Suprapubic skin (tissue), 4 donors: ENCODE measurements around the gene TAL2. TPM values are rescaled to one million over a fixed set of nuclear protein-coding genes. Genes with fewer than 3 reads are reported as not detected.
"Not testable (repeated sequence)": the region's sequence is repeated elsewhere in the genome, so short reads cannot be mapped to it uniquely, and the experiment has no call there.

Experiments
- DNase-seq, 2 donors: peaks; one replicate each; pipeline ENCODE4 v3.0.0-alpha.2; 2019; ENCODE audit warnings: low spot score in 2 of 2
- H3K27ac ChIP-seq: fragments of 200-600 bp; sonication (generic); one replicate; pipeline ENCODE4 v1.5.1; 2019
- H3K27me3 ChIP-seq: fragments of 200-600 bp; sonication (generic); one replicate; pipeline ENCODE4 v1.5.1; 2019
- H3K36me3 ChIP-seq: fragments of 200-600 bp; sonication (generic); one replicate; pipeline ENCODE4 v1.5.1; 2019
- H3K4me1 ChIP-seq: fragments of 200-600 bp; sonication (generic); one replicate; pipeline ENCODE4 v1.5.1; 2019
- H3K4me3 ChIP-seq: fragments of 200-600 bp; sonication (generic); one replicate; pipeline ENCODE4 v1.5.1; 2019; ENCODE audit warnings: mild to moderate bottlenecking
- H3K9me3 ChIP-seq: fragments of 200-600 bp; sonication (generic); one replicate; pipeline ENCODE4 v1.5.1; 2019
- CTCF ChIP-seq, 2 donors: fragments of 200-600 bp in 1 of 2; fragments of 450-650 bp in 1 of 2; sonication (generic) in 1 of 2; IDR thresholded peaks; one replicate each; pipeline ENCODE4 v1.5.1; 2016 to 2019; ENCODE audit warnings: antibody characterized with exemption in 2 of 2, mild to moderate bottlenecking in 1 of 2, moderate library complexity in 1 of 2
- EP300 ChIP-seq: sonication (generic); formaldehyde crosslinking; IDR thresholded peaks from one replicate; pipeline ENCODE4 v1.6.1; 2017; ENCODE audit warnings: antibody characterized with exemption
- POLR2A ChIP-seq, 2 donors: fragments of 450-650 bp; IDR thresholded peaks; one replicate each; pipeline ENCODE4 v1.6.1; 2017; ENCODE audit warnings: antibody characterized with exemption in 2 of 2, mild to moderate bottlenecking in 2 of 2, moderate library complexity in 2 of 2
- POLR2AphosphoS5 ChIP-seq, 3 donors: sonication (generic); formaldehyde crosslinking; IDR thresholded peaks; one replicate each; pipeline ENCODE4 v1.6.1; 2017; ENCODE audit warnings: antibody characterized with exemption in 3 of 3
- WGBS: methylation state at CpG from one replicate; pipeline ENCODE4 v1.1.5; 2018; 5-methylcytosine and 5-hydroxymethylcytosine counted together
- total RNA-seq, 4 donors: library from RNA; depleted of rRNA; stranded (reverse); fragments of >200 nt; gene quantifications; one replicate each; pipeline ENCODE4 v1.1.0, GENCODE V29; 2016

Gene TAL2
- total RNA-seq, 4 donors from 2014 or later: not detected

GRCh38 chr9:105697871-105698270 lies 35.6 kb downstream of the TAL2 start:
- 78% methylated on average over 4 of the region's 4 CpGs for whole genome bisulfite sequencing
- H3K27ac ChIP-seq: no peak overlapping the region

GRCh38 chr9:105698348-105698870 lies 36.2 kb downstream of the TAL2 start:
- DNase-seq: no peak
- TF ChIP-seq CTCF (IDR thresholded peaks at IDR 0.05) (no peak), POLR2A (IDR thresholded peaks at IDR 0.05) (no peak), EP300 (no peak), POLR2AphosphoS5 (IDR thresholded peaks at IDR 0.05) (no peak)
- Histone ChIP-seq H3K4me3 (no peak overlapping the region), H3K4me1 (peaks cover 16% of the 10 kb centered on the region), H3K36me3 (no peaks in the 10 kb centered on the region), H3K27ac (no peak overlapping the region), H3K27me3 (peaks cover 5% of the 10 kb centered on the region), H3K9me3 (no peaks in the 10 kb centered on the region)
- 85% methylated on average over 1 of the region's 1 CpG for WGBS

More at GRCh38 chr9:105697871-105698270, 35.6 kb downstream of the TAL2 start:
- TF ChIP-seq POLR2A (IDR thresholded peaks at IDR 0.05): no peak
- TF ChIP-seq CTCF (IDR thresholded peaks at IDR 0.05): no peak
- TF ChIP-seq POLR2AphosphoS5 (IDR thresholded peaks at IDR 0.05): no peak
- TF ChIP-seq EP300: no peak
- H3K4me1 ChIP-seq: peaks cover 19% of the 10 kb centered on the region
- H3K36me3 ChIP-seq: no peaks in the 10 kb centered on the region
- no peak for DNase-seq
- no peaks in the 10 kb centered on the region for H3K9me3 ChIP-seq
- H3K4me3 ChIP-seq: no peak overlapping the region
- H3K27me3 ChIP-seq: peaks cover 10% of the 10 kb centered on the region

GRCh38 chr9:105700668-105701067 lies 38.4 kb downstream of the TAL2 start:
- no peaks in the 10 kb centered on the region for H3K4me1 ChIP-seq
- H3K27ac ChIP-seq: no peak overlapping the region
- no peaks in the 10 kb centered on the region for H3K9me3 ChIP-seq
- no peaks in the 10 kb centered on the region for H3K27me3 ChIP-seq
- DNase-seq: no peak
- TF ChIP-seq EP300 (no peak), POLR2AphosphoS5 (IDR thresholded peaks at IDR 0.05) (no peak), CTCF (IDR thresholded peaks at IDR 0.05) (no peak), POLR2A (IDR thresholded peaks at IDR 0.05) (no peak)
- no peaks in the 10 kb centered on the region for H3K36me3 ChIP-seq
- WGBS: 67% methylated on average over 1 of the region's 1 CpG
- no peak overlapping the region for H3K4me3 ChIP-seq

- Histone ChIP-seq H3K36me3 (no peaks in the 10 kb centered on the region), H3K9me3 (no peaks in the 10 kb centered on the region), H3K27ac (no peak overlapping the region), H3K4me3 (no peak overlapping the region), H3K4me1 (no peaks in the 10 kb centered on the region), H3K27me3 (no peaks in the 10 kb centered on the region)
- TF ChIP-seq POLR2A (IDR thresholded peaks at IDR 0.05) (no peak), CTCF (IDR thresholded peaks at IDR 0.05) (no peak), EP300 (no peak), POLR2AphosphoS5 (IDR thresholded peaks at IDR 0.05) (no peak)
- DNase-seq: no peak
- WGBS: 95% methylated on average over 2 of the region's 2 CpGs
Measured at GRCh38 chr9:105701145-105701544, 38.9 kb downstream of the TAL2 start.

GRCh38 chr9:105702207-105702606 lies 40.0 kb downstream of the TAL2 start:
- DNase-seq: no peak
- H3K4me3 ChIP-seq: no peak overlapping the region
- H3K36me3 ChIP-seq: no peaks in the 10 kb centered on the region
- no peaks in the 10 kb centered on the region for H3K27me3 ChIP-seq
- no peaks in the 10 kb centered on the region for H3K4me1 ChIP-seq
- 95% methylated on average over 1 of the region's 1 CpG for WGBS
- TF ChIP-seq POLR2A (IDR thresholded peaks at IDR 0.05) (no peak), CTCF (IDR thresholded peaks at IDR 0.05) (no peak), POLR2AphosphoS5 (IDR thresholded peaks at IDR 0.05) (no peak), EP300 (no peak)
- no peaks in the 10 kb centered on the region for H3K9me3 ChIP-seq
- no peak overlapping the region for H3K27ac ChIP-seq

GRCh38 chr9:105703638-105704037 lies 41.4 kb downstream of the TAL2 start:
- not testable (repeated sequence) for H3K4me3 ChIP-seq, H3K4me1 ChIP-seq, H3K36me3 ChIP-seq, DNase-seq, H3K27ac ChIP-seq, H3K27me3 ChIP-seq, H3K9me3 ChIP-seq
- 97% methylated on average over 4 of the region's 4 CpGs for WGBS
